K562 (cell line): ENCODE results near the gene USHBP1. TPM values are rescaled to one million over a fixed set of nuclear protein-coding genes. Genes with fewer than 3 reads are reported as not detected.

Source experiments
- CEBPG ChIP-seq, 3 experiments: fragments of 200-800 bp in 1 of 3; sonication (Bioruptor generic) in 1 of 3; sonication (generic) in 1 of 3; formaldehyde crosslinking in 1 of 3; IDR thresholded peaks in 2 of 3; conservative IDR thresholded peaks in 1 of 3; 2 replicates each; pipeline versions ENCODE4 v1.6.1 to v1.8.0; 2016 to 2022; ENCODE audit warnings: missing compliant biosample characterization in 2 of 3, missing genetic modification characterization in 2 of 3, mild to moderate bottlenecking in 1 of 3, missing genetic modification reagents in 1 of 3
- HNRNPLL ChIP-seq: fragments of 200-400 bp; formaldehyde crosslinking; IDR thresholded peaks from 2 replicates; pipeline ENCODE4 v1.6.1; 2017; ENCODE audit warnings: low read length, low read depth, mild to moderate bottlenecking; ENCODE audit not compliant: poor library complexity, severe bottlenecking
- KLF1 ChIP-seq: fragments of 450-650 bp; IDR thresholded peaks from 2 replicates; pipeline ENCODE4 v1.6.1; 2016; ENCODE audit warnings: missing genetic modification characterization, missing compliant biosample characterization
- NFIC ChIP-seq: fragments of 450-650 bp; IDR thresholded peaks from 2 replicates; pipeline ENCODE4 v1.6.1; 2017; ENCODE audit warnings: mild to moderate bottlenecking, inconsistent platforms
- NONO ChIP-seq, 2 experiments: fragments of 200-400 bp in 1 of 2; fragments of 450-650 bp in 1 of 2; formaldehyde crosslinking in 1 of 2; IDR thresholded peaks; 2 replicates each; pipeline ENCODE4 v1.6.1; 2017; ENCODE audit warnings: low read depth in 2 of 2, mild to moderate bottlenecking in 2 of 2, moderate library complexity in 2 of 2, low read length in 1 of 2
- polyA plus RNA-seq, 8 experiments: library from polyadenylated mRNA; depleted of rRNA in 4 of 8; stranded (reverse) in 5 of 8; unstranded in 3 of 8; fragments of >200 nt; fragmentation: Nextera tagmentation in 2 of 8; fragmentation: Illumina TruSeq in 1 of 8; extraction: Ambion mirVana in 2 of 8; extraction: Trizol in 1 of 8; gene quantifications; 2 replicates each; pipeline versions ENCODE4 v1.2.1 to v1.2.3, GENCODE V29; 2011 to 2014; ENCODE audit warnings: inconsistent platforms in 1 of 8, missing spikeins in 1 of 8
- total RNA-seq, 7 experiments: library from RNA; depleted of rRNA in 6 of 7; stranded (reverse); fragments of >200 nt in 6 of 7; fragmentation: Illumina TruSeq in 2 of 7; extraction: Trizol in 2 of 7; gene quantifications; 2 replicates each; pipeline versions ENCODE4 v1.2.1 to v1.2.3, GENCODE V29; 2011 to 2021; ENCODE audit warnings: low replicate concordance in 1 of 7
- TF ChIP-seq, protein P1 (sequence below): fragments of 450-650 bp; IDR thresholded peaks from 2 replicates; pipeline ENCODE4 v1.6.1; 2017; ENCODE audit warnings: antibody characterized with exemption, mild to moderate bottlenecking
- TF ChIP-seq, protein P2 (sequence below), 2 experiments: IDR thresholded peaks; 2 replicates each; pipeline ENCODE4 v1.6.1; 2012; ENCODE audit warnings: improper control_type of control experiment in 2 of 2, low read depth in 2 of 2, low read length in 2 of 2, borderline replicate concordance in 1 of 2

USHBP1 gene
- total and polyA plus RNA-seq, 9 of the 15 experiments (the other 6 are each of a cell fraction or from before 2014, with no cell fraction given), result 0.03 to 0.10 (median 0.05) TPM; not detected in 5

DNA sequence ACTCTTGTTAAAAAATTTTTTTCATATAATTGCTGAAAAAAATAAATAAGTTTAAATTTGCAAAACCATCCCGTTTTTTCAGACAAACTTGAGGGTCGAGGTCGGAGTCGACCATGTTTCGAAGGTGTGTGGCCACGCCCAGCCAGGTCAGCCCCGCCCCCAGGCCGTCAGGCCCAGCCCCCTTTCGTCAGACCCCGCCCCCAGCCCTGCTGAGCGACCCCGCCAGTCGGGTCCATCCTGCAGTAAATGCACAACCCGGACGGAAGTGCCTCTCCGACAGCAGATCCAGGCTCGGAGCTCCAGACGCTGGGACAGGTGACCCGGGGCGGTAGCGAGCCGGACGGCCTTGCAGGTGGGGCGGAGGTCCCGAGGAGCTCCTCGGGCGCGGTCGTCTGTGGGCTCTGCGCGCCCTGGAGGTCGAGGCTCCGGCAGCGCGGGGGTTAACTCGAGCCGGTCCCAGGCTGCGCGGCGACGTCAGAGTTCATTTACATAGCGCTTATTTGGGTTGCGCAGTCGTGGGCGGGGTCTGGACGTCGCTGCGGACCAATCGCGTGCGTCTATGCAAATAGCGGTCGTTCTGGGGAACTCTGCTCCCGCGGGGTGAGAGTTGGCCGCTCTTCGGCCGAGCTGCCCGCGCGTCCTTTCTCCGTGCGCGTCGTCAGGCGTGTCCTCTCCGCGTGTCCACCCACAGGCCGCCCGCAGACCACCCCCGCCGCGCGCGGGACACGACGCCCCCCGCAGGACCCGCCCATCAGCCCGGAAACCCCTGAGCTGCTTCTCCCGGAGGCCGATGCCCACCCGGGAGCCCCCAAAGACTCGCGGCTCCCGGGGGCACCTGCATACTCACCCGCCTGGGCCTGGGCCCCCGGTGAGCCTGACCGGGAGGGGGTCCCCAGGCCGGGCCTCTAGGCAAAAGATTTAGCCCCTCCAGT lies 38.3 kb downstream of the USHBP1 start, which contains the start of gene OCEL1 (continued):
- TF ChIP-seq, protein P1, sequence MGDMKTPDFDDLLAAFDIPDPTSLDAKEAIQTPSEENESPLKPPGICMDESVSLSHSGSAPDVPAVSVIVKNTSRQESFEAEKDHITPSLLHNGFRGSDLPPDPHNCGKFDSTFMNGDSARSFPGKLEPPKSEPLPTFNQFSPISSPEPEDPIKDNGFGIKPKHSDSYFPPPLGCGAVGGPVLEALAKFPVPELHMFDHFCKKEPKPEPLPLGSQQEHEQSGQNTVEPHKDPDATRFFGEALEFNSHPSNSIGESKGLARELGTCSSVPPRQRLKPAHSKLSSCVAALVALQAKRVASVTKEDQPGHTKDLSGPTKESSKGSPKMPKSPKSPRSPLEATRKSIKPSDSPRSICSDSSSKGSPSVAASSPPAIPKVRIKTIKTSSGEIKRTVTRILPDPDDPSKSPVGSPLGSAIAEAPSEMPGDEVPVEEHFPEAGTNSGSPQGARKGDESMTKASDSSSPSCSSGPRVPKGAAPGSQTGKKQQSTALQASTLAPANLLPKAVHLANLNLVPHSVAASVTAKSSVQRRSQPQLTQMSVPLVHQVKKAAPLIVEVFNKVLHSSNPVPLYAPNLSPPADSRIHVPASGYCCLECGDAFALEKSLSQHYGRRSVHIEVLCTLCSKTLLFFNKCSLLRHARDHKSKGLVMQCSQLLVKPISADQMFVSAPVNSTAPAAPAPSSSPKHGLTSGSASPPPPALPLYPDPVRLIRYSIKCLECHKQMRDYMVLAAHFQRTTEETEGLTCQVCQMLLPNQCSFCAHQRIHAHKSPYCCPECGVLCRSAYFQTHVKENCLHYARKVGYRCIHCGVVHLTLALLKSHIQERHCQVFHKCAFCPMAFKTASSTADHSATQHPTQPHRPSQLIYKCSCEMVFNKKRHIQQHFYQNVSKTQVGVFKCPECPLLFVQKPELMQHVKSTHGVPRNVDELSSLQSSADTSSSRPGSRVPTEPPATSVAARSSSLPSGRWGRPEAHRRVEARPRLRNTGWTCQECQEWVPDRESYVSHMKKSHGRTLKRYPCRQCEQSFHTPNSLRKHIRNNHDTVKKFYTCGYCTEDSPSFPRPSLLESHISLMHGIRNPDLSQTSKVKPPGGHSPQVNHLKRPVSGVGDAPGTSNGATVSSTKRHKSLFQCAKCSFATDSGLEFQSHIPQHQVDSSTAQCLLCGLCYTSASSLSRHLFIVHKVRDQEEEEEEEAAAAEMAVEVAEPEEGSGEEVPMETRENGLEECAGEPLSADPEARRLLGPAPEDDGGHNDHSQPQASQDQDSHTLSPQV, result peak; percentile 71; the same call in 1 of the 2 replicates
- TF ChIP-seq, protein P2, sequence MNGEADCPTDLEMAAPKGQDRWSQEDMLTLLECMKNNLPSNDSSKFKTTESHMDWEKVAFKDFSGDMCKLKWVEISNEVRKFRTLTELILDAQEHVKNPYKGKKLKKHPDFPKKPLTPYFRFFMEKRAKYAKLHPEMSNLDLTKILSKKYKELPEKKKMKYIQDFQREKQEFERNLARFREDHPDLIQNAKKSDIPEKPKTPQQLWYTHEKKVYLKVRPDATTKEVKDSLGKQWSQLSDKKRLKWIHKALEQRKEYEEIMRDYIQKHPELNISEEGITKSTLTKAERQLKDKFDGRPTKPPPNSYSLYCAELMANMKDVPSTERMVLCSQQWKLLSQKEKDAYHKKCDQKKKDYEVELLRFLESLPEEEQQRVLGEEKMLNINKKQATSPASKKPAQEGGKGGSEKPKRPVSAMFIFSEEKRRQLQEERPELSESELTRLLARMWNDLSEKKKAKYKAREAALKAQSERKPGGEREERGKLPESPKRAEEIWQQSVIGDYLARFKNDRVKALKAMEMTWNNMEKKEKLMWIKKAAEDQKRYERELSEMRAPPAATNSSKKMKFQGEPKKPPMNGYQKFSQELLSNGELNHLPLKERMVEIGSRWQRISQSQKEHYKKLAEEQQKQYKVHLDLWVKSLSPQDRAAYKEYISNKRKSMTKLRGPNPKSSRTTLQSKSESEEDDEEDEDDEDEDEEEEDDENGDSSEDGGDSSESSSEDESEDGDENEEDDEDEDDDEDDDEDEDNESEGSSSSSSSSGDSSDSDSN (IDR thresholded peaks at IDR 0.05; ENCODE audit: borderline replicate concordance in 1 of 2, low read depth in 2 of 2, low read length in 2 of 2), result peak; percentile 27 to 77; a peak in 2 of 4 replicates
- TF ChIP-seq NFIC, result 0 out of 2 replicates have a peak, but pooled peaks have one; percentile 42
- peak; percentile 72 to 74; a peak in 3 of 4 replicates for TF ChIP-seq NONO (IDR thresholded peaks at IDR 0.05; ENCODE audit: low read depth in 2 of 2, low read length in 1 of 2)
- TF ChIP-seq KLF1 (tag), result peak; percentile 61; the same call in 1 of the 2 replicates
- TF ChIP-seq HNRNPLL, result peak; percentile 23
- peak; percentile 82 for TF ChIP-seq CEBPG (CRISPR knock-in tag; IDR thresholded peaks at IDR 0.05)
- TF ChIP-seq CEBPG (tag; conservative IDR thresholded peaks at IDR 0.05 in 1 of 2, IDR thresholded peaks at IDR 0.05 in 1 of 2), result peak; percentile 41 to 76; a peak in 3 of 4 replicates
